ENCODE measurements around the gene LAMC2.

Gene LAMC2

GRCh38 chr1:183251959-183252450, 65.9 kb downstream of the LAMC2 start:
- ATAC-seq: no peak
- TF ChIP-seq TCF4 (CRISPR knock-in tag; IDR thresholded peaks at IDR 0.05; ENCODE audit: borderline replicate concordance) (no peak), POU6F1 (CRISPR knock-in tag; IDR thresholded peaks at IDR 0.05; ENCODE audit: borderline replicate concordance, low read depth) (no peak), OSR1 (CRISPR knock-in tag; IDR thresholded peaks at IDR 0.05) (no peak), ZFP30 (CRISPR knock-in tag; IDR thresholded peaks at IDR 0.05) (no peak), TOX (CRISPR knock-in tag; IDR thresholded peaks at IDR 0.05; ENCODE audit: borderline replicate concordance) (no peak), TSHZ2 (CRISPR knock-in tag; IDR thresholded peaks at IDR 0.05) (no peak), ARNTL (CRISPR knock-in tag; IDR thresholded peaks at IDR 0.05; ENCODE audit: borderline replicate concordance, low read depth) (no peak), ISL1 (CRISPR knock-in tag; IDR thresholded peaks at IDR 0.05) (no peak), PPARA (CRISPR knock-in tag; IDR thresholded peaks at IDR 0.05; ENCODE audit: borderline replicate concordance) (no peak), GLIS3 (CRISPR knock-in tag; IDR thresholded peaks at IDR 0.05) (no peak)

DNA sequence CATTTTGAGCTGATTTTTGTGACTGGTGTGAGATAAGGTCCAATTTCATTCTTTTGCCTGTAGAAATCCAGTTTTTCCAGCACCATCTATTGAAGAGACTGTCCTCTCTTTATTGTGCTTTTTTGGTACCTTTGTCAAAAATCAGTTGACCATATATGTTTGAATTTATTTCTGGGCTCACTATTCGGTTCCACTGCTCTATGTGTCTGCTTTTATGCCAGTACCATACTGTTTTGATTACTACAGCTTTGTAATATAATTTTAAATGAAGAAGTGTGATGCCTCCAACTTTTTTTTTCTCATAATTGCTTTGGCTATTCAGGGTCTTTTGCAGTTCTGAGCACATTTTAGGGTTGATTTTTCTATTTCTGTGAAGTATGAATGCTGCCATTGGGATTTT, 69.0 kb downstream of the LAMC2 start:
- 0 out of 2 replicates have a peak, but pooled peaks have one; percentile 40 for TF ChIP-seq ARNTL (CRISPR knock-in tag; IDR thresholded peaks at IDR 0.05; ENCODE audit: borderline replicate concordance, low read depth)
- no peak for TF ChIP-seq ZFP30 (CRISPR knock-in tag; IDR thresholded peaks at IDR 0.05)
- TF ChIP-seq TSHZ2 (CRISPR knock-in tag; IDR thresholded peaks at IDR 0.05): no peak
- TF ChIP-seq GLIS3 (CRISPR knock-in tag; IDR thresholded peaks at IDR 0.05): no peak
- no peak for TF ChIP-seq ZFP3 (CRISPR knock-in tag; IDR thresholded peaks at IDR 0.05)
- TF ChIP-seq SNAI2 (CRISPR knock-in tag; IDR thresholded peaks at IDR 0.05): no peak
- no peak for TF ChIP-seq OSR1 (CRISPR knock-in tag; IDR thresholded peaks at IDR 0.05)
- TF ChIP-seq ISL1 (CRISPR knock-in tag; IDR thresholded peaks at IDR 0.05): no peak
- ATAC-seq: no peak

DNA sequence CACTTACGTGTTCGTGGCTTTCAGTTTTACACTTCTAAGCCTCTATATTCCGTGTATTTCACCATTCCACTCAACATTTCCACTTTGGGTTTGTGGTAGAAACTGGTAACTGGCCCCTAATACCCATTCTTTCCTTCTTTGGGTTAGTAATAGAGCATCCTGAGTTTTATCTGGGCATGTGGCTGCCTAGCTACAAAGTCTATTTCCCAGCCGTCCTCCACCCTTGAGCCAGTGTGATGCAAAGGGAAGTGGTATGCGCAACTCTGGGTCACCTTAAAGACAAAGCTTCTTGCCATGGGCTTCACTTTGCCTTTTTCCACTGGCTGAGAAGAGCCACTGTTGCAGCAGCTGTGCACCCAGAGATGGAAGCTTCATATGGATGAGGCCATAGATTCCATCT, 73.9 kb downstream of the LAMC2 start:
- ATAC-seq: no peak
- no peak for TF ChIP-seq PPARA (CRISPR knock-in tag; IDR thresholded peaks at IDR 0.05; ENCODE audit: borderline replicate concordance)
- TF ChIP-seq, protein P1, sequence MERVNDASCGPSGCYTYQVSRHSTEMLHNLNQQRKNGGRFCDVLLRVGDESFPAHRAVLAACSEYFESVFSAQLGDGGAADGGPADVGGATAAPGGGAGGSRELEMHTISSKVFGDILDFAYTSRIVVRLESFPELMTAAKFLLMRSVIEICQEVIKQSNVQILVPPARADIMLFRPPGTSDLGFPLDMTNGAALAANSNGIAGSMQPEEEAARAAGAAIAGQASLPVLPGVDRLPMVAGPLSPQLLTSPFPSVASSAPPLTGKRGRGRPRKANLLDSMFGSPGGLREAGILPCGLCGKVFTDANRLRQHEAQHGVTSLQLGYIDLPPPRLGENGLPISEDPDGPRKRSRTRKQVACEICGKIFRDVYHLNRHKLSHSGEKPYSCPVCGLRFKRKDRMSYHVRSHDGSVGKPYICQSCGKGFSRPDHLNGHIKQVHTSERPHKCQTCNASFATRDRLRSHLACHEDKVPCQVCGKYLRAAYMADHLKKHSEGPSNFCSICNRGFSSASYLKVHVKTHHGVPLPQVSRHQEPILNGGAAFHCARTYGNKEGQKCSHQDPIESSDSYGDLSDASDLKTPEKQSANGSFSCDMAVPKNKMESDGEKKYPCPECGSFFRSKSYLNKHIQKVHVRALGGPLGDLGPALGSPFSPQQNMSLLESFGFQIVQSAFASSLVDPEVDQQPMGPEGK (CRISPR knock-in tag; IDR thresholded peaks at IDR 0.05; ENCODE audit: borderline replicate concordance): no peak
- TF ChIP-seq TOX (CRISPR knock-in tag; IDR thresholded peaks at IDR 0.05; ENCODE audit: borderline replicate concordance): no peak
- no peak for TF ChIP-seq ZFP30 (CRISPR knock-in tag; IDR thresholded peaks at IDR 0.05)
- no peak for TF ChIP-seq ZNF8 (CRISPR knock-in tag; IDR thresholded peaks at IDR 0.05)
- TF ChIP-seq ZFP3 (CRISPR knock-in tag; IDR thresholded peaks at IDR 0.05): no peak
- no peak for TF ChIP-seq POU6F1 (CRISPR knock-in tag; IDR thresholded peaks at IDR 0.05; ENCODE audit: borderline replicate concordance, low read depth)
- TF ChIP-seq ZNF70 (CRISPR knock-in tag; IDR thresholded peaks at IDR 0.05): no peak
